Measurements from ENCODE around the gene CCT2. TPM values are rescaled to one million over a fixed set of nuclear protein-coding genes. Genes with fewer than 3 reads are reported as not detected.

CCT2 gene
- total RNA-seq, 1 donor from 2014 or later = 150 TPM

GRCh38 chr12:69588527-69588926 is 3.3 kb downstream of the CCT2 start:
- Mint-ChIP-seq H3K9me3 (ENCODE audit: low read depth) (no peaks in the 10 kb centered on the region), H3K27me3 (ENCODE audit: low read depth) (no peaks in the 10 kb centered on the region), H3K4me1 (ENCODE audit: low read depth) (peaks cover 15% of the 10 kb centered on the region), H3K36me3 (ENCODE audit: low read depth) (peaks cover 31% of the 10 kb centered on the region), H3K4me3 (ENCODE audit: unreplicated experiment) (no peak overlapping the region), H3K27ac (ENCODE audit: unreplicated experiment) (no peak overlapping the region)
- TF ChIP-seq, protein P1, sequence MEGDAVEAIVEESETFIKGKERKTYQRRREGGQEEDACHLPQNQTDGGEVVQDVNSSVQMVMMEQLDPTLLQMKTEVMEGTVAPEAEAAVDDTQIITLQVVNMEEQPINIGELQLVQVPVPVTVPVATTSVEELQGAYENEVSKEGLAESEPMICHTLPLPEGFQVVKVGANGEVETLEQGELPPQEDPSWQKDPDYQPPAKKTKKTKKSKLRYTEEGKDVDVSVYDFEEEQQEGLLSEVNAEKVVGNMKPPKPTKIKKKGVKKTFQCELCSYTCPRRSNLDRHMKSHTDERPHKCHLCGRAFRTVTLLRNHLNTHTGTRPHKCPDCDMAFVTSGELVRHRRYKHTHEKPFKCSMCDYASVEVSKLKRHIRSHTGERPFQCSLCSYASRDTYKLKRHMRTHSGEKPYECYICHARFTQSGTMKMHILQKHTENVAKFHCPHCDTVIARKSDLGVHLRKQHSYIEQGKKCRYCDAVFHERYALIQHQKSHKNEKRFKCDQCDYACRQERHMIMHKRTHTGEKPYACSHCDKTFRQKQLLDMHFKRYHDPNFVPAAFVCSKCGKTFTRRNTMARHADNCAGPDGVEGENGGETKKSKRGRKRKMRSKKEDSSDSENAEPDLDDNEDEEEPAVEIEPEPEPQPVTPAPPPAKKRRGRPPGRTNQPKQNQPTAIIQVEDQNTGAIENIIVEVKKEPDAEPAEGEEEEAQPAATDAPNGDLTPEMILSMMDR (IDR thresholded peaks at IDR 0.05) = no peak
- DNase-seq (ENCODE audit: low spot score) = no peak

GRCh38 chr12:69589082-69589481 is 3.8 kb downstream of the CCT2 start:
- Mint-ChIP-seq H3K36me3 (ENCODE audit: low read depth) (peaks cover 35% of the 10 kb centered on the region), H3K4me3 (ENCODE audit: unreplicated experiment) (no peak overlapping the region), H3K4me1 (ENCODE audit: low read depth) (peaks cover 12% of the 10 kb centered on the region), H3K27me3 (ENCODE audit: low read depth) (no peaks in the 10 kb centered on the region), H3K9me3 (ENCODE audit: low read depth) (no peaks in the 10 kb centered on the region), H3K27ac (ENCODE audit: unreplicated experiment) (no peak overlapping the region)
- no peak for DNase-seq (ENCODE audit: low spot score)
- TF ChIP-seq, protein P1 (IDR thresholded peaks at IDR 0.05) = no peak

GRCh38 chr12:69595689-69596088 is 10.4 kb downstream of the CCT2 start:
- TF ChIP-seq, protein P1 (IDR thresholded peaks at IDR 0.05) = peak; percentile 36
- no peak overlapping the region for H3K4me3 Mint-ChIP-seq (ENCODE audit: unreplicated experiment)
- DNase-seq (ENCODE audit: low spot score) = no peak
- no peaks in the 10 kb centered on the region for H3K4me1 Mint-ChIP-seq (ENCODE audit: low read depth)
- peaks cover 48% of the 10 kb centered on the region for H3K36me3 Mint-ChIP-seq (ENCODE audit: low read depth)
- H3K27me3 Mint-ChIP-seq (ENCODE audit: low read depth) = no peaks in the 10 kb centered on the region
- H3K27ac Mint-ChIP-seq (ENCODE audit: unreplicated experiment) = no peak overlapping the region
- H3K9me3 Mint-ChIP-seq (ENCODE audit: low read depth) = no peaks in the 10 kb centered on the region

DNA sequence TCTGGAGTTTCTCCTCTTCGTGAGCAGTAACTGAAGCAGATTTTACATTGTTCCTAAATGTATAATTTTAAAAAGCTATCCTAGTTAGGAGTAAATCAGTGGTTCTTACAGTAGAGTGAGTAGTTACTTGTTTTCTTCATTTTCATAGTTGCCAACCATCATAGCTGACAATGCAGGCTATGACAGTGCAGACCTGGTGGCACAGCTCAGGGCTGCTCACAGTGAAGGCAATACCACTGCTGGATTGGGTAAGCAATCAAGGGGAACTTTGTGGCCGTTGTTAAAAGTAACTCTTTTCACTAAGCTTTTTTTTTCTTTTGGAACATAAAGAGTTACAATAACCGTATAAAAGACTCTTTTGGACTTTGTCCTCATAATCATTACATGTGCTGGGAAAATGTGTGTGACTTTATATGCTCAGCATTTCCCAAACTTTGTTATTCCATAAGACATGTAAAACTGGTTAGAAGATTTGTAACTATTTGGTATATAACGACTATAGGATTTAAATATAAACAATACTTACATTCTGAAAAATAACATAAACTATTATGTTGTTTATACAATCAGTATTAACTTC is 13.0 kb downstream of the CCT2 start:
- TF ChIP-seq, protein P1 (IDR thresholded peaks at IDR 0.05) = no peak
- peaks cover 57% of the 10 kb centered on the region for H3K36me3 Mint-ChIP-seq (ENCODE audit: low read depth)
- no peak overlapping the region for H3K4me3 Mint-ChIP-seq (ENCODE audit: unreplicated experiment)
- H3K4me1 Mint-ChIP-seq (ENCODE audit: low read depth) = no peaks in the 10 kb centered on the region
- no peaks in the 10 kb centered on the region for H3K27me3 Mint-ChIP-seq (ENCODE audit: low read depth)
- no peak overlapping the region for H3K27ac Mint-ChIP-seq (ENCODE audit: unreplicated experiment)
- no peak for DNase-seq (ENCODE audit: low spot score)
- peaks cover 4% of the 10 kb centered on the region for H3K9me3 Mint-ChIP-seq (ENCODE audit: low read depth)

DNA sequence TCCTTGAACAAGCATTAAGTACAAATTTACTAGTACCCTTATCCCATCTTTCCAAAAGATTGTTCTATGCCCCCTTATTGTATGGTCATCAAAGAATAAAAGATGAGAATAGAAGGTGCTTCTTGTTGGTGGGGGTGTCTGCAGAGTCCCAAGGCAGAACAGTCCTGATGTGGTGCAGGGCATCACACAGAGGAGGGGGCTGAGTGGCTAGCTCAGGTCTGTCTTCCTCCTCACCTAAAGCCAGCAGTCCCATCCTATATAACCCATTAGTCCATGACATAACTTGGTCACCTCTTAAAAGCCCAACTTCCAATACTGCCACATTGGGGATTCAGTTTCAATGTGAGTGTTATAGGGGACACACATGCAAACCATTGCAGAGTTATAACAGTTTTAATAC is 15.5 kb downstream of the CCT2 start:
- Mint-ChIP-seq H3K9me3 (ENCODE audit: low read depth) (peaks cover 7% of the 10 kb centered on the region), H3K4me3 (ENCODE audit: unreplicated experiment) (no peak overlapping the region), H3K36me3 (ENCODE audit: low read depth) (peaks cover 50% of the 10 kb centered on the region), H3K27ac (ENCODE audit: unreplicated experiment) (no peak overlapping the region), H3K4me1 (ENCODE audit: low read depth) (no peaks in the 10 kb centered on the region), H3K27me3 (ENCODE audit: low read depth) (no peaks in the 10 kb centered on the region)
- TF ChIP-seq, protein P1 (IDR thresholded peaks at IDR 0.05) = no peak
- DNase-seq (ENCODE audit: low spot score) = no peak
